Breast epithelium (tissue), 4 donors: ENCODE data around the gene AZU1. TPM values are rescaled to one million over a fixed set of nuclear protein-coding genes. Genes with fewer than 3 reads are reported as not detected.
A peak's percentile ranks its signal among the peaks of the same experiment; 100 is the strongest.

Experiments
- DNase-seq, 2 donors: peaks; one replicate each; pipeline ENCODE4 v3.0.0-alpha.2; 2019; ENCODE audit warnings: low spot score in 2 of 2
- H3K27ac ChIP-seq, 2 donors: fragments of 200-600 bp; sonication (generic) in 1 of 2; one replicate each; pipeline ENCODE4 v1.5.1; 2016 to 2019; ENCODE audit warnings: mild to moderate bottlenecking in 1 of 2
- H3K27me3 ChIP-seq, 2 donors: fragments of 200-600 bp; sonication (generic) in 1 of 2; one replicate each; pipeline versions ENCODE4 v1.5.1 to v1.6.0; 2017 to 2019; ENCODE audit warnings: control low read depth in 1 of 2, mild to moderate bottlenecking in 1 of 2
- H3K36me3 ChIP-seq: fragments of 200-600 bp; one replicate; pipeline ENCODE4 v1.5.1; 2019
- H3K4me1 ChIP-seq, 2 donors: fragments of 200-600 bp; sonication (generic); one replicate each; pipeline ENCODE4 v1.5.1; 2016 to 2019; ENCODE audit warnings: control low read depth in 1 of 2
- H3K4me3 ChIP-seq, 3 donors: fragments of 200-600 bp; sonication (generic); 1 replicate in 2 of 3; 2 replicates in 1 of 3; pipeline ENCODE4 v1.5.1; 2016 to 2019; ENCODE audit warnings: mild to moderate bottlenecking in 3 of 3, moderate library complexity in 2 of 3
- H3K9me3 ChIP-seq, 2 donors: fragments of 200-600 bp; sonication (generic) in 1 of 2; one replicate each; pipeline ENCODE4 v1.5.1; 2016 to 2019; ENCODE audit warnings: control low read depth in 1 of 2
- POLR2A ChIP-seq: fragments of 450-650 bp; IDR thresholded peaks from one replicate; pipeline ENCODE4 v1.6.1; 2016; ENCODE audit warnings: antibody characterized with exemption, mild to moderate bottlenecking, moderate library complexity
- POLR2AphosphoS5 ChIP-seq, 3 donors: sonication (generic); formaldehyde crosslinking; IDR thresholded peaks; one replicate each; pipeline ENCODE4 v1.6.1; 2017; ENCODE audit warnings: antibody characterized with exemption in 3 of 3
- intact Hi-C: fragments of 100-400 bp; cut with DNase I; formaldehyde crosslinking; loops from one replicate; pipeline ENCODE4 v1.15.1; 2023; ENCODE audit warnings: low total_unique reads
- total RNA-seq, 3 donors: library from RNA; depleted of rRNA; stranded (reverse); fragments of >200 nt; gene quantifications; one replicate each; pipeline ENCODE4 v1.1.0, GENCODE V29; 2016
- TF ChIP-seq, protein P1 (sequence below), 3 donors: fragments of 450-650 bp; IDR thresholded peaks; one replicate each; pipeline ENCODE4 v1.5.1; 2016 to 2017; ENCODE audit warnings: antibody characterized with exemption in 3 of 3, mild to moderate bottlenecking in 3 of 3, moderate library complexity in 3 of 3

AZU1 gene
- total RNA-seq, 3 donors from 2014 or later: 0.29 TPM; not detected in 2

DNA sequence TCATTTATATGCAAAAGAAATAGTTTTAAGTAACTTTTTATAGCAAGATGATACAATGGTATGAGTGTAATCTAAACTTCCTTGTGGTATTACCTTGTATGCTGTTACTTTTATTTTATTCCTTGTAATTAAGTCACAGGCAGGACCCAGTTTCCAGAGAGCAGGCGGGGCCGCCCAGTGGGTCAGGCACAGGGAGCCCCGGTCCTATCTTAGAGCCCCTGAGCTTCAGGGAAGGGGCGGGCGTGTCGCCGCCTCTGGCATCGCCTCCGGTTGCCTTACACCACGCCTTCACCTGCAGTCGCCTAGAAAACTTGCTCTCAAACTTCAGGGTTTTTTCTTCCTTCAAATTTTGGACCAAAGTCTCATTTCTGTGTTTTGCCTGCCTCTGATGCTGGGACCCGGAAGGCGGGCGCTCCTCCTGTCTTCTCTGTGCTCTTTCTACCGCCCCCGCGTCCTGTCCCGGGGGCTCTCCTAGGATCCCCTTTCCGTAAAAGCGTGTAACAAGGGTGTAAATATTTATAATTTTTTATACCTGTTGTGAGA is 16.1 kb upstream of the AZU1 start:
- no peaks in the 10 kb centered on the region for H3K27me3 ChIP-seq
- H3K27ac ChIP-seq: no peak overlapping the region
- H3K36me3 ChIP-seq: peaks cover 16% of the 10 kb centered on the region
- H3K4me1 ChIP-seq: no peaks in the 10 kb centered on the region
- TF ChIP-seq, protein P1, sequence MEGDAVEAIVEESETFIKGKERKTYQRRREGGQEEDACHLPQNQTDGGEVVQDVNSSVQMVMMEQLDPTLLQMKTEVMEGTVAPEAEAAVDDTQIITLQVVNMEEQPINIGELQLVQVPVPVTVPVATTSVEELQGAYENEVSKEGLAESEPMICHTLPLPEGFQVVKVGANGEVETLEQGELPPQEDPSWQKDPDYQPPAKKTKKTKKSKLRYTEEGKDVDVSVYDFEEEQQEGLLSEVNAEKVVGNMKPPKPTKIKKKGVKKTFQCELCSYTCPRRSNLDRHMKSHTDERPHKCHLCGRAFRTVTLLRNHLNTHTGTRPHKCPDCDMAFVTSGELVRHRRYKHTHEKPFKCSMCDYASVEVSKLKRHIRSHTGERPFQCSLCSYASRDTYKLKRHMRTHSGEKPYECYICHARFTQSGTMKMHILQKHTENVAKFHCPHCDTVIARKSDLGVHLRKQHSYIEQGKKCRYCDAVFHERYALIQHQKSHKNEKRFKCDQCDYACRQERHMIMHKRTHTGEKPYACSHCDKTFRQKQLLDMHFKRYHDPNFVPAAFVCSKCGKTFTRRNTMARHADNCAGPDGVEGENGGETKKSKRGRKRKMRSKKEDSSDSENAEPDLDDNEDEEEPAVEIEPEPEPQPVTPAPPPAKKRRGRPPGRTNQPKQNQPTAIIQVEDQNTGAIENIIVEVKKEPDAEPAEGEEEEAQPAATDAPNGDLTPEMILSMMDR (IDR thresholded peaks at IDR 0.05): no peak
- TF ChIP-seq POLR2AphosphoS5 (IDR thresholded peaks at IDR 0.05) (no peak), POLR2A (no peak)
- H3K4me3 ChIP-seq: no peak overlapping the region
- intact Hi-C loops: no loop called here
- DNase-seq: no peak
- no peaks in the 10 kb centered on the region for H3K9me3 ChIP-seq

DNA sequence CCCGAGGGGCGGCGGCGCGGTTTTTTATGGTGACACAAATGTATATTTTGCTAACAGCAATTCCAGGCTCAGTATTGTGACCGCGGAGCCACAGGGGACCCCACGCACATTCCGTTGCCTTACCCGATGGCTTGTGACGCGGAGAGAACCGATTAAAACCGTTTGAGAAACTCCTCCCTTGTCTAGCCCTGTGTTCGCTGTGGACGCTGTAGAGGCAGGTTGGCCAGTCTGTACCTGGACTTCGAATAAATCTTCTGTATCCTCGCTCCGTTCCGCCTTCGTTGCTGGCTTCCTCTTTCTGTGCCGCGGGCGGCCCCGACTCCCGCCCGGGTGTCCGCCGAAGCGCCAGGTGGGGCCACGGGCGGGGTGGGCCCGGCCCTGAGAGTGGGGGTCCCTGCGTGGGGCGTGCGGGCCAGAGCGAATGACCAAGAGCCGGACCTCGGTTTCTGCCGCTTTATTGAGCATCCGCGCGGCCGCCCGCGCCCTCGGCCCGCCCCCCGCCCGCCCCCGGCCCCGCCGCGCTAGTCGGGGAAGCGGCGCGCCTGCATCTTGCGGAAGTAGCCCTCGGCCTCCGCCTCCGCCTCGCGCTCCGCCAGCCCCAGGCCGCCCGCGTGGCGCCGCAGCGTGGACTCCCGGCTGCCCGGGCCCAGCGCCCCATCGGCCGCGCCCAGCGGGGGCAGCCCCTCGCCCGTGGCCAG is 15.4 kb upstream of the AZU1 start:
- H3K4me3 ChIP-seq: no peak overlapping the region

DNA sequence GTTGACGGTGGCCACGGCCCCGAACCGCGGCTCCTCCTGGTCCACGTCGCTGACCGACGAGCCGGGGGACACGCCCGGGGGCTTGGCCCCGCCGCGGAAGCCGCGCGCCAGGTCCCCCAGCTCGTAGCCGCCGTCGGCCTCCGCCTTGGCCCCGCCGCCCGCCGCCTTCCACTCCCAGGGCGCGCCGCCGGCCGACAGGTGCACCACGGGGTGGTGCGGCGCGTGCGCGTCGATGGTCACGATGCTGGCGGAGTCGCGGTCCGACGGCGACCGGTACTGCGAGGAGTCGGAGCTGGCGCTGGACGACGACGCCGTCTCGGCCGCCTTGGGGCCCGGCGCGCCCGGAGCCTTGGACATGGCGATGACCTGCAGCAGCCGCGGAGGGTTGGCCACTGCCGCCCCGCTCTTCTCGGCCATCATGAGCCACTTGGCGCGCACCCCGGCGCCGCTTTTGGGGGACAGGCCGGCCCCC is 14.9 kb upstream of the AZU1 start:
- Histone ChIP-seq H3K4me1 (no peaks in the 10 kb centered on the region), H3K9me3 (no peaks in the 10 kb centered on the region), H3K4me3 (no peak overlapping the region), H3K27me3 (no peaks in the 10 kb centered on the region), H3K36me3 (peaks cover 16% of the 10 kb centered on the region), H3K27ac (no peak overlapping the region)
- intact Hi-C loops: no loop called here
- TF ChIP-seq, protein P1 (IDR thresholded peaks at IDR 0.05): no peak
- TF ChIP-seq POLR2AphosphoS5 (IDR thresholded peaks at IDR 0.05): no peak
- no peak for TF ChIP-seq POLR2A
- DNase-seq: no peak

More for the DNA sequence above, 15.4 kb upstream of the AZU1 start:
- Histone ChIP-seq H3K9me3 (no peaks in the 10 kb centered on the region), H3K27me3 (no peaks in the 10 kb centered on the region), H3K36me3 (peaks cover 16% of the 10 kb centered on the region), H3K4me1 (no peaks in the 10 kb centered on the region), H3K27ac (no peak overlapping the region)
- no peak for TF ChIP-seq POLR2A
- TF ChIP-seq POLR2AphosphoS5 (IDR thresholded peaks at IDR 0.05): peak in 1 of 3 donors; percentile 7
- TF ChIP-seq, protein P1 (IDR thresholded peaks at IDR 0.05): no peak
- no peak for DNase-seq
- intact Hi-C loops: no loop called here

GRCh38 chr19:813219-814151 is 14.2 kb upstream of the AZU1 start:
- Histone ChIP-seq H3K9me3 (no peaks in the 10 kb centered on the region), H3K27ac (no peak overlapping the region), H3K27me3 (no peaks in the 10 kb centered on the region), H3K4me1 (no peaks in the 10 kb centered on the region), H3K4me3 (no peak overlapping the region), H3K36me3 (peaks cover 14% of the 10 kb centered on the region)
- intact Hi-C loops: no loop called here
- TF ChIP-seq, protein P1 (IDR thresholded peaks at IDR 0.05): no peak
- no peak for TF ChIP-seq POLR2AphosphoS5 (IDR thresholded peaks at IDR 0.05)
- TF ChIP-seq POLR2A: no peak
- no peak for DNase-seq
